Measurements from ENCODE around the gene ARFIP1.

GRCh38 chr4:152938237-152938947 is 158.6 kb downstream of the ARFIP1 start:
- TF ChIP-seq CTCF (IDR thresholded peaks at IDR 0.05; ENCODE audit: poor library complexity, severe bottlenecking), result no peak
- no peak for TF ChIP-seq MXI1 (conservative IDR thresholded peaks at IDR 0.05; ENCODE audit: poor library complexity, severe bottlenecking)
- TF ChIP-seq EP300 (conservative IDR thresholded peaks at IDR 0.05; ENCODE audit: poor library complexity, severe bottlenecking), result no peak
- no peak for TF ChIP-seq POLR2AphosphoS5 (IDR thresholded peaks at IDR 0.05)
